OCI-LY1 (cell line): ENCODE results near the gene NR6A1.

Experiments used
- H2AFZ ChIP-seq: fragments of 200-600 bp; sonication (generic), shearing (Covaris generic); 2 replicates; pipeline ENCODE4 v1.6.0; 2014; ENCODE audit warnings: antibody characterized with exemption, mild to moderate bottlenecking, low read length
- H3F3A ChIP-seq: fragments of 200-600 bp; sonication (generic), shearing (Covaris generic); 2 replicates; pipeline ENCODE4 v1.6.0; 2014; ENCODE audit warnings: mild to moderate bottlenecking, antibody characterized with exemption, low read length, moderate library complexity; ENCODE audit not compliant: insufficient read depth
- H3K27ac ChIP-seq: fragments of 200-600 bp; sonication (generic); 2 replicates; pipeline ENCODE4 v1.5.1; 2014; ENCODE audit warnings: low read length, mixed run types, mild to moderate bottlenecking, low read depth; ENCODE audit not compliant: poor library complexity, severe bottlenecking
- H3K27me3 ChIP-seq: fragments of 200-600 bp; sonication (generic); 2 replicates; pipeline ENCODE4 v1.6.0; 2014; ENCODE audit warnings: antibody characterized with exemption, mild to moderate bottlenecking, low read length, moderate library complexity; ENCODE audit not compliant: insufficient read depth
- H3K36me3 ChIP-seq: fragments of 200-600 bp; sonication (generic); 2 replicates; pipeline ENCODE4 v1.6.1; 2014; ENCODE audit warnings: mild to moderate bottlenecking, antibody characterized with exemption, low read length, moderate library complexity, mixed read lengths; ENCODE audit not compliant: insufficient read depth
- H3K4me1 ChIP-seq: fragments of 200-600 bp; sonication (generic); 2 replicates; pipeline ENCODE4 v1.5.1; 2014; ENCODE audit warnings: mild to moderate bottlenecking, low read length, moderate library complexity; ENCODE audit not compliant: insufficient read depth, severe bottlenecking
- H3K4me2 ChIP-seq: fragments of 200-600 bp; sonication (generic), shearing (Covaris generic); 2 replicates; pipeline ENCODE4 v1.6.1; 2014; ENCODE audit warnings: low read length
- H3K4me3 ChIP-seq: fragments of 200-600 bp; sonication (generic); 2 replicates; pipeline ENCODE4 v1.5.1; 2014; ENCODE audit warnings: low read length, low read depth, mild to moderate bottlenecking, mixed read lengths; ENCODE audit not compliant: poor library complexity, severe bottlenecking
- H3K79me2 ChIP-seq: fragments of 200-600 bp; shearing (Covaris generic); 2 replicates; pipeline ENCODE4 v1.6.1; 2016; ENCODE audit warnings: mixed run types, low read length, mixed read lengths; ENCODE audit not compliant: insufficient read depth
- H3K9ac ChIP-seq: fragments of 200-600 bp; sonication (generic), shearing (Covaris generic); 2 replicates; pipeline ENCODE4 v1.6.1; 2014; ENCODE audit warnings: mild to moderate bottlenecking, low read length, mixed read lengths
- H3K9me2 ChIP-seq: fragments of 200-600 bp; sonication (generic), shearing (Covaris generic); 2 replicates; pipeline ENCODE4 v1.6.1; 2014; ENCODE audit warnings: low read depth, mild to moderate bottlenecking, low read length, mixed read lengths
- H3K9me3 ChIP-seq: fragments of 200-600 bp; shearing (Covaris generic); 2 replicates; pipeline ENCODE4 v1.6.1; 2014; ENCODE audit warnings: low read length, mixed read lengths
- H4K20me1 ChIP-seq: fragments of 200-600 bp; sonication (generic), shearing (Covaris generic); 2 replicates; pipeline ENCODE4 v1.6.0; 2016; ENCODE audit warnings: mild to moderate bottlenecking, low read length; ENCODE audit not compliant: insufficient read depth
- EZH2 ChIP-seq: fragments of 200-600 bp; sonication (generic), shearing (Covaris generic); IDR thresholded peaks from 2 replicates; pipeline ENCODE4 v1.8.0; 2017; ENCODE audit warnings: borderline replicate concordance, mixed run types, mild to moderate bottlenecking, antibody characterized with exemption, low read length, moderate library complexity, mixed read lengths
- TF ChIP-seq, protein P1 (sequence below): fragments of 200-600 bp; sonication (generic), shearing (Covaris generic); IDR thresholded peaks from 2 replicates; pipeline ENCODE4 v1.5.1; 2017; ENCODE audit warnings: mild to moderate bottlenecking, antibody characterized with exemption, low read length, moderate library complexity, mixed read lengths

The NR6A1 gene

DNA sequence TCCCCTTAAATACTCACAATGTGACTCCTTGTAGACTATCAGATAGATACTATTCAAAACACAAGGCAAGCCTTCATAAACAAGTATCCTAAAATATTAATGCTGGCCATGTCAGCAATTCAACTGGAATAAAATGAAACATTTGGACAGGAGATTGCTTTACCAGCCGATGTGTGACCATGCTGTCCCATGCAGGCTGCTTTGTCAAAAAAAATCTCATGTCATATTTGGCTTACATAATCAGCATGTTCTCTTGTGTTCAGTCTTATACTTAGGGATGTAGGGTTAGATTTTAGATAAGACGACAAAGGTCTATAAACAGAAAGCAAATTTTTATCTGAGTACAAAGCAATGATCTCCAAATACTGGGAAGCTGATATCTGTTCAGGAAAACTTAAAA lies 108.5 kb downstream of the NR6A1 start:
- Histone ChIP-seq H3K9me2 (no peaks in the 10 kb centered on the region), H3K79me2 (peaks cover 86% of the 10 kb centered on the region), H3K27ac (peak overlapping the region; percentile 87), H4K20me1 (no peaks in the 10 kb centered on the region), H3K4me2 (peak overlapping the region; percentile 96), H2AFZ (no peak overlapping the region), H3K9ac (peak overlapping the region; percentile 12; the same call in 1 of the 2 replicates), H3K4me1 (peaks cover 39% of the 10 kb centered on the region), H3K9me3 (no peaks in the 10 kb centered on the region), H3K36me3 (peaks cover 13% of the 10 kb centered on the region; the same call in 1 of the 2 replicates), H3K27me3 (no peaks in the 10 kb centered on the region), H3K4me3 (peak overlapping the region; percentile 76), H3F3A (no peaks in the 10 kb centered on the region)
- TF ChIP-seq, protein P1, sequence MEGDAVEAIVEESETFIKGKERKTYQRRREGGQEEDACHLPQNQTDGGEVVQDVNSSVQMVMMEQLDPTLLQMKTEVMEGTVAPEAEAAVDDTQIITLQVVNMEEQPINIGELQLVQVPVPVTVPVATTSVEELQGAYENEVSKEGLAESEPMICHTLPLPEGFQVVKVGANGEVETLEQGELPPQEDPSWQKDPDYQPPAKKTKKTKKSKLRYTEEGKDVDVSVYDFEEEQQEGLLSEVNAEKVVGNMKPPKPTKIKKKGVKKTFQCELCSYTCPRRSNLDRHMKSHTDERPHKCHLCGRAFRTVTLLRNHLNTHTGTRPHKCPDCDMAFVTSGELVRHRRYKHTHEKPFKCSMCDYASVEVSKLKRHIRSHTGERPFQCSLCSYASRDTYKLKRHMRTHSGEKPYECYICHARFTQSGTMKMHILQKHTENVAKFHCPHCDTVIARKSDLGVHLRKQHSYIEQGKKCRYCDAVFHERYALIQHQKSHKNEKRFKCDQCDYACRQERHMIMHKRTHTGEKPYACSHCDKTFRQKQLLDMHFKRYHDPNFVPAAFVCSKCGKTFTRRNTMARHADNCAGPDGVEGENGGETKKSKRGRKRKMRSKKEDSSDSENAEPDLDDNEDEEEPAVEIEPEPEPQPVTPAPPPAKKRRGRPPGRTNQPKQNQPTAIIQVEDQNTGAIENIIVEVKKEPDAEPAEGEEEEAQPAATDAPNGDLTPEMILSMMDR, result no peak
- no peak for TF ChIP-seq EZH2

DNA sequence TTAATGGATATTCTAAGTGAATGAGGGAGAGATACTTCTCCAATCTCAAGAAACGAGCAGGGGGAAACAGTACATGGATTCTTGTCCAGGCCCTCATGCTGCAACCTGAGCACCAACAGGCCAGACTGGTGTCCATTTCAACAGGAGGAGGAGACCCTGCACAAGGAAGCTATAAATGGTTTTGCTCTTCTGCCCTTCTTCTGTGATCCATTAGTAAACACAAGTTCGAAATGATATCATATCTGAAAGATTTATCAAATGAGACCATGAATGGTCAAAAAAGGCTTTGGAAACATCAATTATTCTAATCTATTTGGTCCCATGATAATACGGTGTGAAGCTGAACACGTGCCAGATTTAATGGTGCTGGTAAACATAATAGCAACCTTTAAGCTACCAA lies 109.8 kb downstream of the NR6A1 start:
- no peaks in the 10 kb centered on the region for H3K9me3 ChIP-seq
- H3K27me3 ChIP-seq, result no peaks in the 10 kb centered on the region
- no peaks in the 10 kb centered on the region for H3F3A ChIP-seq
- peaks cover 8% of the 10 kb centered on the region for H3K36me3 ChIP-seq
- no peaks in the 10 kb centered on the region for H4K20me1 ChIP-seq
- H3K9me2 ChIP-seq, result no peaks in the 10 kb centered on the region
- peaks cover 47% of the 10 kb centered on the region for H3K4me1 ChIP-seq
- H3K4me2 ChIP-seq, result peak overlapping the region; percentile 96
- H3K9ac ChIP-seq, result peak overlapping the region; percentile 84; the same call in 1 of the 2 replicates
- H3K4me3 ChIP-seq, result peak overlapping the region; percentile 76
- no peak overlapping the region for H2AFZ ChIP-seq
- H3K79me2 ChIP-seq, result peaks cover 74% of the 10 kb centered on the region
- H3K27ac ChIP-seq, result peak overlapping the region; percentile 87
- no peak for TF ChIP-seq EZH2
- TF ChIP-seq, protein P1, result no peak

DNA sequence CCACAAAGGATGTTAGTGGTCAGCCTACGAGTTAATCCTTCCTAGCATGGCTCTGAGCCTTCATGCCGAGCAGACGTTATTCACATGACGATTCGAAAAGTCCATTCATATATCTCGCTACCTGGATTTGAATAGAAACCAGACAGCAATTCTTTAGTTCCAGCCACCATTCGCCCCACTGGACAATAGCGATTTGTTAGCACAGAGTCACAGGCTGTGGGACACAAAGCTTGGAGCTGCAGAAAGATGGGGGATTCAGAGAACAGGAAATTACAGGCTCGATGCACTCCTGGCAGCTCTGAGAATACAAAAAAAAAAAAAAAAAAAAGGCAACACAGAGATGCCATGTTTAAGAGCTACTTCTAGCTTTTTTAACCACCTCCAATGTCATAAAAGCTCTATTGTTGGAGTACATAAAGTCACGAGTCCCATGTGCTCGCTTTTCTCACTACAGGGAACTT lies 110.7 kb downstream of the NR6A1 start:
- H3F3A ChIP-seq, result no peaks in the 10 kb centered on the region
- no peaks in the 10 kb centered on the region for H3K9me2 ChIP-seq
- no peaks in the 10 kb centered on the region for H4K20me1 ChIP-seq
- H3K9ac ChIP-seq, result peak overlapping the region; percentile 84
- TF ChIP-seq, protein P1, result no peak
- no peak for TF ChIP-seq EZH2
- H3K27me3 ChIP-seq, result no peaks in the 10 kb centered on the region
- H3K4me1 ChIP-seq, result peaks cover 47% of the 10 kb centered on the region
- H3K4me3 ChIP-seq, result peak overlapping the region; percentile 76
- H3K27ac ChIP-seq, result peak overlapping the region; percentile 87
- H3K9me3 ChIP-seq, result no peaks in the 10 kb centered on the region
- H3K36me3 ChIP-seq, result peaks cover 8% of the 10 kb centered on the region
- peaks cover 66% of the 10 kb centered on the region for H3K79me2 ChIP-seq
- H3K4me2 ChIP-seq, result peak overlapping the region; percentile 96
- no peak overlapping the region for H2AFZ ChIP-seq
